ENCODE measurements around the gene ADAD2. TPM values are rescaled to one million over a fixed set of nuclear protein-coding genes. Genes with fewer than 3 reads are reported as not detected.

Gene ADAD2
- total RNA-seq, 1 experiment from 2014 or later = not detected

DNA sequence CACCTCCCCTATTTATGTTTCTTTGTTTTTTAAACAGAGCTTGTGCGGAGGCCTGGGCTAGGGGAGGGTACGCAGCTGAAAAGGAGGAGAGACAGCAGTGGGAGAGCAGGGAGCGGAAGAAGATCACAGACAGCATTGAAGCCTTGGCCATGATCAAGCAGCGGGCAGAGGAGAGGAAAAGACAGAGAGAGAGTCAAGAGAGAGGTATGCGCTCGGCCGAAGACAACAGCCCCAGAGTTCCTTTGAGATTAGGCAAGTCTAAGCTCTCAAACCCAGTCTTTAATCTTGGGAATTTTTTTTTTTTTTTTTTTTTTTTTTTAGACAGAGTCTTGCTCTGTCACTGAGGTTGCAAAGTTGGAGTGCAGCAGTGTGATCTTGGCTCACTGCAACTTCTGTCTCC is 25.2 kb upstream of the ADAD2 start:
- H3K36me3 ChIP-seq (replicated peaks; ENCODE audit: control insufficient read depth, insufficient read depth, low read length) = no peaks in the 10 kb centered on the region
- no peak for DNase-seq
- no peaks in the 10 kb centered on the region for H3K27me3 ChIP-seq (ENCODE audit: control insufficient read depth, insufficient read depth, low read length)
- no peak overlapping the region for H3K4me3 ChIP-seq (ENCODE audit: insufficient read depth, low read depth, low read length)

GRCh38 chr16:84166796-84167695 is 23.9 kb upstream of the ADAD2 start:
- no peaks in the 10 kb centered on the region for H3K36me3 ChIP-seq (replicated peaks; ENCODE audit: control insufficient read depth, insufficient read depth, low read length)
- no peaks in the 10 kb centered on the region for H3K27me3 ChIP-seq (ENCODE audit: control insufficient read depth, insufficient read depth, low read length)
- no peak overlapping the region for H3K4me3 ChIP-seq (ENCODE audit: insufficient read depth, low read depth, low read length)
- peak; percentile 71 for DNase-seq

DNA sequence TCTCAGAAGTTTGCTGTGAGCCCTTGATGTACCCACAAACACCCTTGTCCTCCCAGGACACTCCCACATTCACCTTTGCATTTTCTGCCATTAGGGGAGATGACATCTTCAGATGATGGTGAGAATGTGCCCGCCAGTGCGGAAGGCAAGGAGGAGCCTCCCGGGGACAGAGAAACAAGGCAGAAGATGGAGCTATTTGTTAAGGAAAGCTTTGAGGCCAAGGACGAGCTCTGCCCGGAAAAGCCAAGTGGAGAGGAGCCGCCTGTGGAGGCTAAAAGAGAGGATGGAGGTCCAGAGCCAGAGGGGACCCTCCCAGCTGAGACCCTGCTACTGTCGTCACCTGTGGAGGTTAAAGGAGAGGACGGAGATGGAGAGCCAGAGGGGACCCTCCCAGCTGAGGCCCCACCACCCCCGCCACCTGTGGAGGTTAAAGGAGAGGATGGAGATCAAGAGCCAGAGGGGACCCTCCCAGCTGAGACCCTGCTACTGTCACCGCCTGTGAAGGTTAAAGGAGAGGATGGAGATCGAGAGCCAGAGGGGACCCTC is 21.1 kb upstream of the ADAD2 start:
- Histone ChIP-seq H3K27me3 (ENCODE audit: control insufficient read depth, insufficient read depth, low read length) (no peaks in the 10 kb centered on the region), H3K36me3 (replicated peaks; ENCODE audit: control insufficient read depth, insufficient read depth, low read length) (no peaks in the 10 kb centered on the region), H3K4me3 (ENCODE audit: insufficient read depth, low read depth, low read length) (no peak overlapping the region)
- no peak for DNase-seq

DNA sequence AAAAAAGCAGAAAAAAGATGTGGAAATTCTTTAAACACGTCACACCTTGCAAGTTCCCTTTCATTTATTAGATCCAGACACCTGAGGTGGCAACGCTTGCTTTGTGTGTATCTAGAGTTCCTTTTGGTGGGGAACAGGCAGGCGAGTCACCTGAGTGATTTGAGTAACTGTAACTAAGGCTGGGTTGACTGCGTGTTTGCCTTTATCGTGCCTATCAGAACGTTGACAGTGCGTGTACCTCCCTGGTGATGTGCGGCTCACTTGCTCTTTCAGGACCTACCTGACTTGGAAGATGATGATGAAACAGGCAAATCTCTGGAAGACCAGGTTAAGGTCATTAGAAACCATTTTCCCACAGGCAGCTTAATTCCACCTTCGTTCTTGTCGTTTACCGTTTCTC is 16.6 kb upstream of the ADAD2 start:
- no peaks in the 10 kb centered on the region for H3K27me3 ChIP-seq (ENCODE audit: control insufficient read depth, insufficient read depth, low read length)
- DNase-seq = no peak
- H3K4me3 ChIP-seq (ENCODE audit: insufficient read depth, low read depth, low read length) = no peak overlapping the region
- H3K36me3 ChIP-seq (replicated peaks; ENCODE audit: control insufficient read depth, insufficient read depth, low read length) = peaks cover 5% of the 10 kb centered on the region; the same call in 1 of the 2 replicates

DNA sequence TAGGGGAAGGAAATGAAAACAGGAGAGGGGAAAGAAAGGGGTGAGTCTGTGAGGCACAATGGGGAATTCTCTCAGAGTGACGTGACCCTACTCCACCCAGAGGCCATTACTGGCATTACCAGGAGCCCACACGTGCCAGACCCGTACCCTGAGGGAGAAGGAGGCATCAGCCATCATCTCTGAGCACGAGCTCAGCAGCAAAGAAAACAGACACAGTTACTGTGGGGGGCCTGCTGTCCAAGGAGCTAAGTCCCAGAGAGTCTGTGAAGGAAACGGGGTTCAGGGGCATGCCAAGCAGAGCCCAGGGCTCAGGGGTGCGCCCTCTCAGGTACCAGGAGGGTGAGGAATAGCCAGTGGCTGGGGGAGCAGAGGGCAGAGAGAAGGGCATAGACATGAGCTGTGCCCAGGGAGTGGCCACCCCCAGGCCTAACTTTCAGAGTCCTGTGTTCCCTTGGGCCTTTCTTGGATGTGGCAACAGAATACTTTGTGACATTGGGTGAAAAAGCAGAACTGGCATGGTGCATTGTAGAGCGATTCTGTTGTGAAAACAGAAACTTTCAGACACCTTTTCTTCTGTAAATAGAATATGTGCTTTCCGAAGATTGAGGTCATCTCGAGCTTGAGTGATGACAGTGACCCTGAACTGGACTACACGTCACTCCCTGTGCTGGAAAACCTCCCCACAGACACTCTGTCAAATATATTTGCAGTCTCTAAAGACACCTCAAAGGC is 15.4 kb upstream of the ADAD2 start:
- no peaks in the 10 kb centered on the region for H3K27me3 ChIP-seq (ENCODE audit: control insufficient read depth, insufficient read depth, low read length)
- peak; percentile 84 for DNase-seq
- H3K4me3 ChIP-seq (ENCODE audit: insufficient read depth, low read depth, low read length) = no peak overlapping the region
- peaks cover 5% of the 10 kb centered on the region; the same call in 1 of the 2 replicates for H3K36me3 ChIP-seq (replicated peaks; ENCODE audit: control insufficient read depth, insufficient read depth, low read length)

DNA sequence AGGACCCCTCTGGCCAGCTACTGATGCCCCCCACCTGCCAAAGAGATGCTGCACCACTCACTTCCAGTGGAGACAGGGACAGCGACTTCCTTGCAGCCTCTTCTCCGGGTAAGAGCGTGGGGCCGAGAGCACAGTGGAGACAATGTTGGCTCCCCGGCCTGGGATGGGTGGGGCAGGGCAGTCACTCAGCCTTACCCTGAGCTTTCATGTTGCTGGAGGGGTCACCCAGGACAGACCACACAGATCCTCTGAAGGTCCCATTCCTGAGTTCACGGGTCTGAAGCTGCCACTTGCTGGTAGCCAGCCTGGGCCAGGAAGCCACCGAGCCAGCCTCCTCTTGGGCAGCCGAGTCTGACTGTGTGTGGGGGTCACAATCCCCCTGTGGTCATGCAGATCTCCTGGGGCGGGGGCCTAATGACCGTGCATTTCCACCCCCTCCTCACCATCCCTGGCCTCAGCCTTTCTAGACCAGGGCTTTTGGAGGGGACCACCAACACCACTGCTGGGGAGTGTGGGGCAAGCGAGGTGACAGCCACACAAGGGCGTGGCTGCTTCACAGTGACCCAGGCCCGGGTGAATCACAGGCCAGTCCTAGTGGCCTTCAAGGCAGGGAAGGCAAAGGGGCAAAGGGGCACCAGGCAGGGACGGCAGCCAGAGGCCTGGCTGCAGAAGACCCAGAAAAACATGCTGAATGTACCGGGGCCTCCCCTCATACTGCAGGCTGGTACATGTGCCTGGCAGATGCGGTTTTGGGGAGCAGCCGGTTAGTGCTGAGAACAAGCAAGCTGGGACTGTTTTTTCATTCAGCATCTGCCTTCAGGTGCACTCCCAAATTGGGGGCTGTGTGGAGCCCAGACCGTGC is 14.5 kb upstream of the ADAD2 start:
- no peaks in the 10 kb centered on the region for H3K27me3 ChIP-seq (ENCODE audit: control insufficient read depth, insufficient read depth, low read length)
- H3K36me3 ChIP-seq (replicated peaks; ENCODE audit: control insufficient read depth, insufficient read depth, low read length) = peaks cover 8% of the 10 kb centered on the region
- no peak overlapping the region for H3K4me3 ChIP-seq (ENCODE audit: insufficient read depth, low read depth, low read length)
- peak; percentile 45 for DNase-seq

DNA sequence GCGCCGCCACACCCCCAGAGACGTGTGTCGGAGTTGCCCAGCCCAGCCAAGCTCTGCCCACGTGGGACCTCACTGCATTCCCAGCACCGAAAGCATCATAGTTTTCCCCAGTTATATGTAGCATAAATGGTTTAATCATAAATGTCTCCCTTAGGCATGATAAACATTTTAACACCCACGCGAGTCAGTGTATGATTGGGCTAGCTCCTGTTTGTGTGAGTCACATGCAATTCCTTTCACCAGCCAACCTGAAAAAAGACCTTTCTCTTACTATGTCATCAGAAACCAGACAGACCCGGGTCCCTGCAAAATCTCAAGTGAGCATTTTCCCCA is 13.2 kb upstream of the ADAD2 start:
- no peak for DNase-seq
- Histone ChIP-seq H3K4me3 (ENCODE audit: insufficient read depth, low read depth, low read length) (no peak overlapping the region), H3K36me3 (replicated peaks; ENCODE audit: control insufficient read depth, insufficient read depth, low read length) (peaks cover 15% of the 10 kb centered on the region), H3K27me3 (ENCODE audit: control insufficient read depth, insufficient read depth, low read length) (no peaks in the 10 kb centered on the region)

DNA sequence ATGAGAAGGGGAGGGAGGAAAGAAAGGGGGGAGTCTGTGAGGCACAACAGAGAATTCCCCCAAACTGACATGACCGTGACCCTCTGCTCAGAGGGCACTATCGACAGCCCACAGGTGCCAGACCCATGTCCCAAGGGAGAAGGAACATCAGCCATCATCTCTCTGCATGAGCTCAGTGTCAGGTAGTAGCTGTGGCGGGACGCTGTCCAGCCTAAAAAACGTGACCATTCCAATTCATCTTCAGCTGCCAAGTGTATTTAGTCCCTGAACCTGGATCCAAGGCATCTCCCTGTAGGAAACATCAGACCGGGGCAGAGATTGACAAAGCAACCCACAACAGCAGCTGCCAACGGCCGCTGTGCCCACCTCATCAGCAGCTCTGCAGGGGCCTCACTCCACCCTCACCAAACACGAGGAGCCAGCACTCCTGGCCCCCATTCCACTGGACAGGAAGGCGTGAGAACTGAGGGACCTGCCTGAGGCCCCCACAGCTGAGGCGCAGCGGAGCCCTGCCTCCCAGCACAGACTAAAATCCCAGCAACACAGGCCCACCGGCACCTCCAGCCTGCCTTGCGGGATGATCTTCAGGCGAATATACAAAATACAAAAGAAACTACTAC is 12.7 kb upstream of the ADAD2 start:
- no peak for DNase-seq
- H3K4me3 ChIP-seq (ENCODE audit: insufficient read depth, low read depth, low read length) = no peak overlapping the region
- no peaks in the 10 kb centered on the region for H3K27me3 ChIP-seq (ENCODE audit: control insufficient read depth, insufficient read depth, low read length)
- peaks cover 18% of the 10 kb centered on the region for H3K36me3 ChIP-seq (replicated peaks; ENCODE audit: control insufficient read depth, insufficient read depth, low read length)

GRCh38 chr16:84178892-84179611 is 11.9 kb upstream of the ADAD2 start:
- peaks cover 22% of the 10 kb centered on the region for H3K36me3 ChIP-seq (replicated peaks; ENCODE audit: control insufficient read depth, insufficient read depth, low read length)
- H3K27me3 ChIP-seq (ENCODE audit: control insufficient read depth, insufficient read depth, low read length) = no peaks in the 10 kb centered on the region
- H3K4me3 ChIP-seq (ENCODE audit: insufficient read depth, low read depth, low read length) = no peak overlapping the region
- DNase-seq = peak; percentile 43

- DNase-seq = peak; percentile 44
Measured at GRCh38 chr16:84179612-84180320, 11.2 kb upstream of the ADAD2 start.

DNA sequence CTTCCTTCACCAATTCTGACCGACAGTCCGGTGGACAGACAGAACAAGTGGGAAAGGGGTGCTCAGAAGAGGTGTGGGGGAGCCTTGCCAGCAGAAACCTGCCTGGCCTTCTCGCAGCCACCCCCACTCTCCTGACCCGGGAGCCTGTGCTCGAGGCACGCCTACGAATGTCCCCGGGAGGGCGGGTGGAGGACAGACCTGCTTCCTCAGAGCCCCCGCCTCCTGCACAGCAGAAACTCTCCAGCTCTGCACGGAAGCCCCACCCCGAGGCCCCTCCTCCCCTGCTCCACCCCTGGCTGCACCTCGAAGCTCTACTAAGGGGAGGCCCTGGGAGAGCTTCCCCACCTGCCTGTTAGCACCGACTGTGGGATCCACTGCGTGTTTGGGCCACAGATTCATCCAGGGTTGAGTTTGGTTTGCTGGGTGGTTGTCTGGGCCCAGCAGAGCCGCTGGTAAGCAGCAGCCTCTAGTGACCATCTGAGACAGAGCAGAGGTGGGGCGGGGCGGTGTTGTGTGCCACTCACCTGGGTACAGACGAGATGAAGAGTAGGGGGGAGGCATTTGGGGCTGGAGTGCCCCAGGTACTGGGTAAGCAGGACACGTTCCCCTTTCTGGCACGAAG is 10.3 kb upstream of the ADAD2 start:
- peaks cover 23% of the 10 kb centered on the region for H3K36me3 ChIP-seq (replicated peaks; ENCODE audit: control insufficient read depth, insufficient read depth, low read length)
- H3K4me3 ChIP-seq (ENCODE audit: insufficient read depth, low read depth, low read length) = no peak overlapping the region
- DNase-seq = peak; percentile 43
- H3K27me3 ChIP-seq (ENCODE audit: control insufficient read depth, insufficient read depth, low read length) = no peaks in the 10 kb centered on the region

More at GRCh38 chr16:84179612-84180320, 11.2 kb upstream of the ADAD2 start:
- Histone ChIP-seq H3K36me3 (replicated peaks; ENCODE audit: control insufficient read depth, insufficient read depth, low read length) (peaks cover 23% of the 10 kb centered on the region), H3K27me3 (ENCODE audit: control insufficient read depth, insufficient read depth, low read length) (no peaks in the 10 kb centered on the region), H3K4me3 (ENCODE audit: insufficient read depth, low read depth, low read length) (no peak overlapping the region)

- Histone ChIP-seq H3K27me3 (ENCODE audit: control insufficient read depth, insufficient read depth, low read length) (no peaks in the 10 kb centered on the region), H3K4me3 (ENCODE audit: insufficient read depth, low read depth, low read length) (no peak overlapping the region), H3K36me3 (replicated peaks; ENCODE audit: control insufficient read depth, insufficient read depth, low read length) (peaks cover 23% of the 10 kb centered on the region)
- peak; percentile 38 for DNase-seq
Measured at GRCh38 chr16:84181144-84181915, 9.6 kb upstream of the ADAD2 start.
